K562 (cell line): Measurements from ENCODE around the gene TGFBR1. TPM values are rescaled to one million over a fixed set of nuclear protein-coding genes. Genes with fewer than 3 reads are reported as not detected.

Experiments used
- ARID3B ChIP-seq: fragments of 250-450 bp; sonication (Bioruptor Pico); IDR thresholded peaks from 2 replicates; pipeline ENCODE4 v1.4.0; 2020; ENCODE audit warnings: borderline replicate concordance
- CCAR2 ChIP-seq: fragments of 200-400 bp; formaldehyde crosslinking; IDR thresholded peaks from 2 replicates; pipeline ENCODE4 v1.6.1; 2017; ENCODE audit warnings: mild to moderate bottlenecking, low read depth, low read length
- CHD4 ChIP-seq: fragments of 200-600 bp; sonication (generic); IDR thresholded peaks from 3 replicates; pipeline ENCODE4 v1.6.1; 2012; ENCODE audit warnings: low read depth, mild to moderate bottlenecking, mixed read lengths, low read length, inconsistent platforms; ENCODE audit not compliant: insufficient read depth, insufficient replicate concordance, poor library complexity, severe bottlenecking
- COPS2 ChIP-seq: fragments of 450-650 bp; conservative IDR thresholded peaks from 2 replicates; pipeline ENCODE4 v1.6.1; 2016; ENCODE audit warnings: mild to moderate bottlenecking, moderate library complexity
- E2F6 ChIP-seq, 2 experiments: IDR thresholded peaks; 2 replicates each; pipeline ENCODE4 v1.6.1; 2011; ENCODE audit warnings: borderline replicate concordance in 1 of 2, control low read depth in 1 of 2, low read depth in 1 of 2, low read length in 1 of 2, mild to moderate bottlenecking in 1 of 2, mixed read lengths in 1 of 2, moderate library complexity in 1 of 2; ENCODE audit not compliant: insufficient read depth in 1 of 2, insufficient read length in 1 of 2, poor library complexity in 1 of 2, severe bottlenecking in 1 of 2; ENCODE audit errors: extremely low read depth in 1 of 2
- ETV5 ChIP-seq: sonication (generic); formaldehyde crosslinking; IDR thresholded peaks from 2 replicates; pipeline ENCODE4 v1.4.0; 2020; ENCODE audit warnings: low read depth, mild to moderate bottlenecking, missing genetic modification reagents
- FOXJ3 ChIP-seq: sonication (generic); formaldehyde crosslinking; IDR thresholded peaks from 2 replicates; pipeline ENCODE4 v1.4.0; 2020; ENCODE audit warnings: mild to moderate bottlenecking, missing genetic modification reagents
- GTF2F1 ChIP-seq: IDR thresholded peaks from 2 replicates; pipeline ENCODE4 v1.6.1; 2011; ENCODE audit warnings: low read depth, low read length, improper control_type of control experiment
- HEY1 ChIP-seq: fragments of 250-450 bp; sonication (Bioruptor Pico); IDR thresholded peaks from 2 replicates; pipeline ENCODE4 v1.5.0; 2020; ENCODE audit warnings: mild to moderate bottlenecking, moderate library complexity, borderline replicate concordance
- JUNB ChIP-seq: fragments of 450-650 bp; formaldehyde crosslinking; conservative IDR thresholded peaks from 2 replicates; pipeline ENCODE4 v1.4.0; 2020; ENCODE audit warnings: mild to moderate bottlenecking
- MAFF ChIP-seq: IDR thresholded peaks from 2 replicates; pipeline ENCODE4 v1.6.1; 2012; ENCODE audit warnings: low read length, improper control_type of control experiment
- MYBL2 ChIP-seq, 2 experiments: fragments of 450-650 bp in 1 of 2; sonication (generic) in 1 of 2; formaldehyde crosslinking in 1 of 2; IDR thresholded peaks; 2 replicates each; pipeline versions ENCODE4 v1.6.1 to v1.8.1; 2017 to 2022; ENCODE audit warnings: borderline replicate concordance in 1 of 2, inconsistent platforms in 1 of 2, low read depth in 1 of 2, mild to moderate bottlenecking in 1 of 2, missing genetic modification reagents in 1 of 2, moderate library complexity in 1 of 2
- NCOR1 ChIP-seq: fragments of 450-650 bp; IDR thresholded peaks from 2 replicates; pipeline ENCODE4 v1.6.1; 2016; ENCODE audit warnings: mild to moderate bottlenecking, moderate library complexity
- NFATC3 ChIP-seq: fragments of 450-650 bp; IDR thresholded peaks from 2 replicates; pipeline ENCODE4 v1.6.1; 2017; ENCODE audit warnings: mild to moderate bottlenecking
- NR2C1 ChIP-seq, 2 experiments: fragments of 450-650 bp; IDR thresholded peaks; 2 replicates each; pipeline ENCODE4 v1.6.1; 2017; ENCODE audit warnings: mild to moderate bottlenecking in 2 of 2, antibody characterized with exemption in 1 of 2, inconsistent platforms in 1 of 2, missing compliant biosample characterization in 1 of 2, missing genetic modification characterization in 1 of 2
- SRF ChIP-seq, 2 experiments: fragments of 250-450, 450-650 bp in 1 of 2; sonication (Bioruptor Pico) in 1 of 2; sonication (generic) in 1 of 2; formaldehyde crosslinking; IDR thresholded peaks; 2 replicates each; pipeline versions ENCODE4 v1.5.0 to v1.5.1; 2020 to 2022; ENCODE audit warnings: mild to moderate bottlenecking in 1 of 2, missing genetic modification reagents in 1 of 2
- SRSF1 ChIP-seq: fragments of 200-400 bp; formaldehyde crosslinking; IDR thresholded peaks from 2 replicates; pipeline ENCODE4 v1.6.1; 2017; ENCODE audit warnings: mild to moderate bottlenecking, low read depth, low read length, moderate library complexity
- TBP ChIP-seq: optimal IDR thresholded peaks from 2 replicates; pipeline ENCODE3; 2011; ENCODE audit warnings: low read depth, low read length, improper control_type of control experiment
- TCFL5 ChIP-seq: fragments of 250-450 bp; sonication (Bioruptor Pico); conservative IDR thresholded peaks from 2 replicates; pipeline ENCODE4 v1.6.1; 2021; ENCODE audit warnings: mild to moderate bottlenecking, moderate library complexity, matching md5 sums
- THAP7 ChIP-seq: fragments of 250-450 bp; sonication (Bioruptor Pico); IDR thresholded peaks from 2 replicates; pipeline ENCODE4 v1.5.0; 2021
- ZBTB17 ChIP-seq: fragments of 450-650 bp; formaldehyde crosslinking; IDR thresholded peaks from 2 replicates; pipeline ENCODE4 v1.4.0; 2020; ENCODE audit warnings: mild to moderate bottlenecking
- ZNF12 ChIP-seq: sonication (generic); formaldehyde crosslinking; IDR thresholded peaks from 2 replicates; pipeline ENCODE4 v1.4.0; 2020; ENCODE audit warnings: mild to moderate bottlenecking, missing genetic modification reagents
- ZNF408 ChIP-seq: fragments of 250-450 bp; sonication (Bioruptor Pico); IDR thresholded peaks from 2 replicates; pipeline ENCODE4 v1.4.0; 2020; ENCODE audit warnings: low read depth, mild to moderate bottlenecking, moderate library complexity
- ZSCAN29 ChIP-seq: fragments of 450-650 bp; IDR thresholded peaks from 2 replicates; pipeline ENCODE4 v1.6.1; 2017
- polyA plus RNA-seq, 8 experiments: library from polyadenylated mRNA; depleted of rRNA in 4 of 8; stranded (reverse) in 5 of 8; unstranded in 3 of 8; fragments of >200 nt; fragmentation: Nextera tagmentation in 2 of 8; fragmentation: Illumina TruSeq in 1 of 8; extraction: Ambion mirVana in 2 of 8; extraction: Trizol in 1 of 8; gene quantifications; 2 replicates each; pipeline versions ENCODE4 v1.2.1 to v1.2.3, GENCODE V29; 2011 to 2014; ENCODE audit warnings: inconsistent platforms in 1 of 8, missing spikeins in 1 of 8
- total RNA-seq, 7 experiments: library from RNA; depleted of rRNA in 6 of 7; stranded (reverse); fragments of >200 nt in 6 of 7; fragmentation: Illumina TruSeq in 2 of 7; extraction: Trizol in 2 of 7; gene quantifications; 2 replicates each; pipeline versions ENCODE4 v1.2.1 to v1.2.3, GENCODE V29; 2011 to 2021; ENCODE audit warnings: low replicate concordance in 1 of 7

The TGFBR1 gene
- total and polyA plus RNA-seq, 9 of the 15 experiments (the other 6 are each of a cell fraction or from before 2014, with no cell fraction given) = 15.5 to 62.4 (median 42.7) TPM

- no peak for TF ChIP-seq ZNF408 (CRISPR knock-in tag)
- 0 out of 2 replicates have a peak, but pooled peaks have one; percentile 51 for TF ChIP-seq ARID3B (CRISPR knock-in tag)
- TF ChIP-seq SRF (CRISPR knock-in tag; IDR thresholded peaks at IDR 0.05) = 0 out of 4 replicates have a peak, but pooled peaks have one; percentile 15 to 45
- peak; percentile 50 to 59 for TF ChIP-seq E2F6 (IDR thresholded peaks at IDR 0.05; ENCODE audit: borderline replicate concordance in 1 of 2, extremely low read depth in 1 of 2, insufficient read depth in 1 of 2, insufficient read length in 1 of 2, low read depth in 1 of 2, low read length in 1 of 2, poor library complexity in 1 of 2, severe bottlenecking in 1 of 2)
- TF ChIP-seq CCAR2 = no peak
- peak; percentile 39; the same call in 1 of the 2 replicates for TF ChIP-seq MYBL2 (IDR thresholded peaks at IDR 0.05; ENCODE audit: low read depth)
- TF ChIP-seq MYBL2 (CRISPR knock-in tag; IDR thresholded peaks at IDR 0.05; ENCODE audit: borderline replicate concordance) = no peak
- peak; percentile 90 for TF ChIP-seq ZBTB17 (CRISPR knock-in tag)
- no peak for TF ChIP-seq JUNB (CRISPR knock-in tag)
- no peak for TF ChIP-seq ETV5 (CRISPR knock-in tag)
- no peak for TF ChIP-seq COPS2
- no peak for TF ChIP-seq MAFF
- no peak for TF ChIP-seq CHD4
- TF ChIP-seq SRSF1 = no peak
- TF ChIP-seq ZNF12 (CRISPR knock-in tag) = no peak
- TF ChIP-seq TBP = peak; percentile 98
- peak; percentile 82; the same call in 1 of the 2 replicates for TF ChIP-seq TCFL5 (CRISPR knock-in tag)
- TF ChIP-seq GTF2F1 = peak; percentile 88
- TF ChIP-seq NCOR1 = peak; percentile 78
- no peak for TF ChIP-seq FOXJ3 (CRISPR knock-in tag)
- TF ChIP-seq ZSCAN29 = no peak
- no peak for TF ChIP-seq NR2C1 (IDR thresholded peaks at IDR 0.05)
- TF ChIP-seq NR2C1 (tag; IDR thresholded peaks at IDR 0.05) = peak; percentile 80
- TF ChIP-seq HEY1 = no peak
- TF ChIP-seq THAP7 (CRISPR knock-in tag) = no peak
- TF ChIP-seq NFATC3 = no peak
Measured at GRCh38 chr9:99073985-99074901, 30.7 kb upstream of the TGFBR1 start (continued).
